HG03135 (cell line): ENCODE data around the gene PIGBOS1.
"Not testable (repeated sequence)": the region's sequence is repeated elsewhere in the genome, so short reads cannot be mapped to it uniquely, and the experiment has no call there.

Experiments used
- ATAC-seq: cut with Tn5 transposase; IDR thresholded peaks from one replicate; pipeline ENCODE4 v1.9.1; 2021; ENCODE audit warnings: mild to moderate bottlenecking, moderate library complexity; ENCODE audit not compliant: unreplicated experiment

The PIGBOS1 gene

GRCh38 chr15:55297315-55297714 lies 21.6 kb downstream of the PIGBOS1 start:
- ATAC-seq = no peak

GRCh38 chr15:55290528-55291057 lies 28.3 kb downstream of the PIGBOS1 start:
- ATAC-seq = peak; percentile 79

GRCh38 chr15:55289746-55290527 lies 29.0 kb downstream of the PIGBOS1 start, which contains the start of gene RAB27A:
Gene RAB27A (minus strand): TSS chr15:55289813. CDS start chr15:55234934, 54,879 bp downstream.
- ATAC-seq = peak; percentile 70

- peak; percentile 27 for ATAC-seq
Measured at GRCh38 chr15:55289011-55289745, 29.7 kb downstream of the PIGBOS1 start.

- no peak for ATAC-seq
Measured at GRCh38 chr15:55288006-55288717, 30.8 kb downstream of the PIGBOS1 start.

GRCh38 chr15:55286442-55287189 lies 32.3 kb downstream of the PIGBOS1 start:
- not testable (repeated sequence) for ATAC-seq

GRCh38 chr15:55284426-55284825 lies 34.5 kb downstream of the PIGBOS1 start:
- ATAC-seq = no peak

GRCh38 chr15:55283379-55284147 lies 35.4 kb downstream of the PIGBOS1 start:
- ATAC-seq = no peak

GRCh38 chr15:55282284-55282833 lies 36.6 kb downstream of the PIGBOS1 start:
- no peak for ATAC-seq

- ATAC-seq = no peak
Measured at GRCh38 chr15:55281517-55282228, 37.2 kb downstream of the PIGBOS1 start.

- not testable (repeated sequence) for ATAC-seq
Measured at GRCh38 chr15:55280589-55280988, 38.3 kb downstream of the PIGBOS1 start.

- peak; percentile 77 for ATAC-seq
Measured at GRCh38 chr15:55279746-55280351, 39.1 kb downstream of the PIGBOS1 start.

GRCh38 chr15:55279100-55279745 lies 39.7 kb downstream of the PIGBOS1 start:
- ATAC-seq = no peak

GRCh38 chr15:55277715-55278114 lies 41.2 kb downstream of the PIGBOS1 start:
- ATAC-seq = no peak

GRCh38 chr15:55277116-55277564 lies 41.8 kb downstream of the PIGBOS1 start:
- peak; percentile 50 for ATAC-seq

GRCh38 chr15:55276324-55276723 lies 42.6 kb downstream of the PIGBOS1 start:
- no peak for ATAC-seq

GRCh38 chr15:55270291-55270690 lies 48.6 kb downstream of the PIGBOS1 start:
- ATAC-seq = no peak
